Smooth muscle cell of the brain vasculature (primary cell): ENCODE measurements around the gene PJA2.
"Not testable (repeated sequence)": the region's sequence is repeated elsewhere in the genome, so short reads cannot be mapped to it uniquely, and the experiment has no call there.

Experiments
- DNase-seq: peaks from one replicate; pipeline ENCODE4 v3.0.0-alpha.2; 2012; ENCODE audit warnings: low read depth, low spot score

The PJA2 gene

DNA sequence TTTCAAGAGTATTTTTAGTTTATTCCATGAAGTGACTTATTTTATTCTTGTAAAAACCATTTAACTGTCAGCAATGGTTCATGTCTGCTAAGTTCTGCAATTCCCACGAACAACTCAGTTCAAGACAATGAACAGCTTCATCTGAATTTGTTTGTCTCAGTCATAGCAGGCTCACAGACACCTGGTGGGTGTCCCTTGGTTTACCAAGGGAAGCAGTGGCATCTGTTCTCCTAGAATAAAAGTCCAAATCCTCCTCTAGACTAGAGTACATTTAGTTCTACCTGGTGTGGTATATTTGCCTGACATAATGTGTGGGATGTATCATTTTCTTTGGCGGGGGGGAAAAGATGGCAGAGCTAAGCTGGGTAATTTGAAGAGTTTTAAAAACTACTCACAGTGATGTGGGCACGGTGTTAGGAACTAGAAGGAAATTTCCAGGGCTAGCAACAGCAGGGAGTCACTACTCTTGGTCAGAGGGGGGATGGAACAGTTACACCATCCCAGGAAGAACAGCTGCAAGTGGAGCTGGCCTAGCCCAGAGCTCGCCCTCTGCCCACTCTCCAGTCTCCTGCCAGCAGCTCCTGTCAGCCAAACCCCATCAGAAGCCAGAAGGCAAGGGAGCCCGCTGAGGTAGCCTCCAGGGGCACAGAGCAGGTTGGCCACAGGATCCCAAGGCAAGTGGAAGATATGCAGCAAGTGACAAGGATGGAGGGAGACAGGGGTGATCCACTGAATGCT is 100.3 kb downstream of the PJA2 start:
- no peak for DNase-seq

- no peak for DNase-seq
Observed at GRCh38 chr5:109307951-109308350, 101.8 kb downstream of the PJA2 start.

DNA sequence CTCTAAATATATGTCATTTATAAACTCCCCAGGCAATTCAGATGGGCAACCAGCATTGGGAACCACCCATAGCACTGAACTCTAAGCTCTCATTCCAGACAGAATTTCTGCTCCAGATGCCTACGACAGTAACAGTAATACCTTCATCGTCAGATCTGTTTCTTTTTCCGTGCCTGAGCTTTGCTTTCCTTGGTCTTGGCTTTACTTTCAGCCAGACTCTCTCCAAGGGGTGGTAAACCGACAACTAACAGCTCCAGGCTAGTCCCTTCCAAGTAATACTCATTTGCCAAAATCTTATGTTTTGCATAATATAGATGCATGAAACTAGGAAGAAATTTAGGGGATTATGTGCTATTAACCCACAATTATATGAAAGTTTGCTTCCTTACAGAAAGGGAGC is 102.3 kb downstream of the PJA2 start:
- no peak for DNase-seq

DNA sequence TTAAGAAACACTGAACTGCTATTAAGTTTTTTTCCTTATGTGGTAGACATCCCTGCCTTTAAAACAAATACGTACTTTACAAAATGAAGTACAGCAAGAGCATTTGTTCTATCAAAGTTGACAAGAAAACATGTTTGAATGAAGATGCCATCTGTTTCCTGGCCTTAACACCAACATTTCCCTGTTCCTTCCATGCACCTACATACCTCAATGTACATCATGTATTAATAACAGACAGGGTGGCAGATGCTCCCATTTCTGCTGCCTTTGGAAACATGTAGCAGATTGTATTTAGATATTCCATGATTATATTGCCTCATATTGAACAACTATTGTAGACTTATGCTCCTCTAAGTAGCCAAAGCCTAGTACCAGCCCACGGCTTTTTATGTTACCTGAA is 104.4 kb downstream of the PJA2 start:
- no peak for DNase-seq

- no peak for DNase-seq
Observed at GRCh38 chr5:109304309-109304708, 105.5 kb downstream of the PJA2 start.

DNA sequence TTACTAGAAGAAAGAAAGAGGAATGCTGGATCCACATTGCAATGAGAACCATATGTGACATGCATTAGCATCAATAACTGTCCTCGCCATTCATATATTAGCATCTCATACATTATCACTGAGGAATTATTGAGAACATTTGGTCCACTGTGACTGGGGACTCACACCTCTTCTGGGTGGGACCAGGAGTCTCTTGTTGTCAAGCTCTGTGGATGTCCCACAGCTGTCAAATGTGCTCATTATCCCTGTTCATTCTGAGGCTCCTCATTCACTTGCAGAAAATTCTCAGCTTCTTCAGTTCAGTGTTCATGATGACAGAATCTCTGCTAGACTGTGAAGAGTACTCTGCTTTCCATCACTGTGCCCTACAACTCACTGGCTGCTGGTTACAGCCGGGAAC is 109.4 kb downstream of the PJA2 start:
- no peak for DNase-seq

DNA sequence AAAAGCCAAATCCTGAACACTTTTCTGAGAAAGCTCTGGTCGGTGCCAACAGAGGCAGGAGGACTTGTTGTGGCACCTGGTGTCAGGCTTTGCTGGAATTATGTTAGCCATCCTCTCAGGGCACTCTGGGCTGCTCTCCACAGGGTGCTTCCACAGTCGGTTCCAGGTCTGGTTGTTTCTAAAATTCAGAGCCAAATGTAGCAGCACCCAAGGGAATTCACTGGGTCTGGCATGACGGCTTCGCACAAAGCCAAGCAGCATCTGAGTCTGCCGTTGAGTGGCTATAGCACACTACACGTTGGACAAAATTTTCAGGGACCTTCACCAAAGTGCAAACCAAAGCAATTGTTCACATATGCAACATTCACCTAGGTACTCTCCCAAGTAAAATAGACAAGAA is 110.2 kb downstream of the PJA2 start:
- DNase-seq: no peak

DNA sequence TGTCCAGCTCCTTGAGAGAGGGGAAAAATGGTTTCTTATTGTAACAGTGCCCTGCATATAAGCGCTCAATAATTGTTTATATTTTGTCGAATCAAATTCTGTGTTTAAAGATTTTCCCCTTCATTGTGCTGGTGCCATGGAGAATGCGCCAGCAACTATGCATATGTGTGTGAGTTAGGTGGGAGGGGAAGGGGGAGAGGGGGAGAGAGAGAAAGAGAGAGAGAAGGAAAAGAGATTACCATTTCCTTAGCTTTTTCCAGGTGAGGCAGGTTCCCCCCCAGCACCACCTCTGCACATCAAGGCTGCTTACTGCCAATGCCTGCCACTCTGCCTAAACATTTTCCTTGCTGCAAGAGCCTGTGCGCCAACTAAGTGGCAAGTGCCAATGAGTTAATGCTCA is 111.0 kb downstream of the PJA2 start:
- no peak for DNase-seq

GRCh38 chr5:109297900-109298299 is 111.9 kb downstream of the PJA2 start:
- no peak for DNase-seq

- DNase-seq: no peak
Observed at GRCh38 chr5:109291090-109291489, 118.7 kb downstream of the PJA2 start.

- no peak for DNase-seq
Observed at GRCh38 chr5:109290231-109290630, 119.5 kb downstream of the PJA2 start.

DNA sequence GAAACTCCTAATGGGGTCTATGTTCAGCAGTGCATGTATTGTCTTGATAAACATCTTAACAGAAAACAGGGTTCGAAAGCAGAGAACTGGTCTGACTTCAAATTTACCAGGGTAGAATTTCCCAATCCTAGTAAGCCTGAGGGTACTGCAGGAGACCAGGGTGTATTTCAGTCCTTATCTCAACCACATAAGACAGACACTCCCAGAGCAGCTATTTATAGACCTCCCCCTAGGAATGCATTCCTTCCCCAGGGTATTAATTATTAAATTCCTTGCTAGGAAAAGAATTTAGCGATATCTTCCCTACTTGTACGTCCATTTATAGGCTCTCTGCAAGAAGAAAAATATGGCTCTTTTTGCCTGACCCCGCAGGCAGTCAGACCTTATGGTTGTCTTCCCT is 123.1 kb downstream of the PJA2 start:
- not testable (repeated sequence) for DNase-seq
